Activated naive CD4-positive, alpha-beta T cell treated with Interleukin-2 at 50 U/mL for 16 hours (primary cell): ENCODE data around the gene CFAP77.

Experiments used
- DNase-seq: peaks from one replicate; pipeline ENCODE4 v3.0.0-alpha.2; 2020

CFAP77 gene

DNA sequence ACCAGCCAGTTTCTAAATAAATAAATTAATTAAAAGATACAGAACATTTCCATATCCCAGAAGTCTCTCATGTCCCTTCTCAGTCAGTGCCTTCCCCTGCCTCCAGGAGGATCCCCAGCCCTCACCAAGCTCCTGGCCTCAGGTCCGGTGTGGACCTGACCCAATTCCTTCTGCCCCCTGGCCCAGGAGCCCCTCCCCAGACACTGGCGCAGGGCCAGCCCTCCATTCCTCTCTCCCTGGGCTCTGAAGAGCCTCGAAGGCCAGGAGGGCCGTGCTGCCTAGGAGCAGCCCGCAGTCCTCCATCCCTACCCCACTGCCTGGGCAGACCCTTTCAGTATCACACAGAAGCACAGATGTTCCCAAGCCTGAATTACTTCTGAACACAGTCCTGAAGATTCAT lies 110.6 kb downstream of the CFAP77 start:
- no peak for DNase-seq

DNA sequence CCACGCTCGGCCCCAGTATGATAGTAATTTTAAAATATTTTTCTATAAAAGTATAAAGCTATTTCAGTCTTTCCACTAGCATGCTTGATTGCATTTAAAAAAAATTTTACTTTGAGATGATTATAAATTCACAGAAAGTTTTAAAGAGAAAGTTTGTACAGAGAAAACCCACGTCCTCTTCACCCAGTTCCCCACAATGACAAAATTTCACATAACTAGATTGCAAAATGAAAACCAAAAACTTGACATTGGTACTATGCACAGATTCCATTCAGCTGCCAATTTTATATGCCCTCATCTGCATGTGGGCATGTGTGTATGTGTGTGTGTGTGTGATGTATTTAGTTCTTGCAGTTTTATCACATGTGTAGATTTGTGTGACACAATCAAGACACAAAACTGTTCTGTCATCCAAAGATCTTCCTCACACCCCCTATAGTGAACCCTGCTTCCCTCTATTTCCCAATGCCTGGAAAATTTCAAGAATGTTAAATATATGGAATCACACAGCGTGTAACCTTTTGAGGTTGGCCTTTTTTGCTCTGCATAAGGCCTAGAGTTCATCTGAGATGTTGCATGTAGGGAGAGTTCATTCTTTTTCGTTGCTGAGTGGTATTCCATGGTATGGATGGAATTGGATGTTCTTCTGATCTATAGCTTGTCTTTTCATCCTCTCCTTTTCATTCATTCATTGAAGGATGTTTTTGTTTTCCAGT lies 115.5 kb downstream of the CFAP77 start:
- DNase-seq, result no peak

DNA sequence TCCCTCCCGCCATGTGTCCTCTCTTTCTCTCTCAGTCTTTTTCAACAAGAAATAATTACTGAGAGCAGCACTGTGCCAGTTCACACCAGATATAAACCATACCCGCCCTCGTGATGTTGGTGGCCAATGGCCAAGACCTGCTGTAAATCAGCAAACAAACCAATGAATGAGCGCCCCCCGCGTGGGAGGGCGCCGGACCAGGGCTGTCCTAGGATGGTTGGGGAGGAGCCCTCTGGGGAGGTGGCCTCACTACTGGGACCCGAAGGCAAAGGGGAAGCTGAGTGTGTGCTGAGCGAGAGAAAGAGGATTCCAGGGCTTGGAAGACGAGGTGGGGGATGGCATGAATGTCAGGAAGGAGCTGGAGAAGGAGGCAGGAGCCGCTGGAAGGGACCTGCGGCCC lies 121.2 kb downstream of the CFAP77 start:
- DNase-seq, result no peak

DNA sequence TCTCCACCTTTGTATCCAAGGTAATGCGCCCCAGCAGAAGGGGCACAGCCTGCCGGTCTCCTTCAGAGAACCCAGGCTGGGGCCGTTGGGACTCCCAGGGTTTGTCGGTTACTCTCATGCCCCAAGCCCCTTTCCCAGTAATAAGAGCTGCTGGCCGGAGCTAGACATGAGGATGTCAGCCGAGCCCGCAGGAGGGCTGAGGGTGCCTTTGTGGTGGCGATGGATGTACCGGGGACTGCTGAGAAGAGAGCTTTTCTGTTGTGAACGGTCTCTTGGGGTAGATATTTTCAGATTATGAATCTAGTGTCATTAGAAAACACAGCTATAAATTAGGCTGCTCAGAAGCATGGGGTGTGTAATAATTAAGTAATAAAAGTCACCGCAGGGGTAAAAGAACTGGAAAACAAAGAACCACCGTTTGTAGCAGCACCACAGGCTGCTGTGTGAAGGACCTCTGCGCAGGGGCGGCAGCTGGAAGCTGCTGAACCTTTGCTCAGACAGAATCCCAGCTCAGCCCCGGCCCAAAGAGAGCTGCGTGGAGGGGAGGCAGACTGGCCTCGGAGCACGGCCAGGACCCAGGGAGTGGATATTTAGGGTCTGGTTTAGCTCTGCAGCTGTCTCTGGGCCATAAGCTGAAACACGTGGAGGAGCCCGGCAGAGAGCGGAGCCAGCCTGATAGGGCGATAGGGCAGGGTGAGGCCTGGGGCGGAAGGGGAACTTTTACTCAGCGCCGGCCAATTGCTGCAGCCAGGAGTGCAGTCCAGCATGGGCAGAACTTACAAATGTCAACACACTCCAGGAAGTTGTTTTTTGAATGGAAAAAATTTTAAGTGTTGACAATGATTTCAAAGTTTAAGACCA lies 121.9 kb downstream of the CFAP77 start:
- no peak for DNase-seq

DNA sequence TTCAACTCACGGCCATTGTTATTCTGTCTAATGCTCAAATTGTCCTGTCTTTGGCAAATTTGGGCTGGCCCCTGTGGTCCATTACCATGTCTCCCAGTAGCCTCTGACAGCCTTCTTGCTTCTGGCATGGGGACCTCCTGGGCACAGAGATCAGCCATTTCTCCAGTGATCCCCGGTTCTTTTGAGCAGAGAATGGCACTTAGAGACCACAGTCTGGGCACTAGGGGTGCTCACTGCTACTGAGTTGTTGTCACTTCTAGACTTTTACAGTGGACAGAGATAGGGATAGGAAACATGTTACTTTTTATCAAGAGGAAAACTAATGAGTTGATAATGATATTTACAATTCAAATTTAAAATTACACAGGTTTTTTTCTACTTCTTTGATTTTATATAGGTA lies 124.8 kb downstream of the CFAP77 start:
- no peak for DNase-seq

DNA sequence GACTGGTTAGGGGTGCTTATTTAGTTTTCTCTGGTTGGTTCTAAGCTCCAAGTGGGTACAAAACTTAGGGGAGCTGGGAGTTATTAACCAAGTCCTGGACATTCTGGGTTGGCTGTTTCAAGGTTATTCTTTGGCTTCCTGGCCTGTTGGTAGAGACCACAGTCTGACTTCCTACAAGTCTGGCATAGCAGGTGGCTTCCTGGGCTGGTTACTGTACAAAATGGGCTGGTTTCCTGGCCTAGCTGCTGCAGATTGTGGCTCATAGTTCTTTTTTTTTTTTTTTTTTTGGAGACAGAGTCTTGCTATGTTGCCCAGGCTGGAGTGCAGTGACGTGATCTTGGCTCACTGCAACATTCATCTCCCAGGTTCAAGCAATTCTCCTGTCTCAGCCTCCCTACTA lies 126.1 kb downstream of the CFAP77 start:
- no peak for DNase-seq

DNA sequence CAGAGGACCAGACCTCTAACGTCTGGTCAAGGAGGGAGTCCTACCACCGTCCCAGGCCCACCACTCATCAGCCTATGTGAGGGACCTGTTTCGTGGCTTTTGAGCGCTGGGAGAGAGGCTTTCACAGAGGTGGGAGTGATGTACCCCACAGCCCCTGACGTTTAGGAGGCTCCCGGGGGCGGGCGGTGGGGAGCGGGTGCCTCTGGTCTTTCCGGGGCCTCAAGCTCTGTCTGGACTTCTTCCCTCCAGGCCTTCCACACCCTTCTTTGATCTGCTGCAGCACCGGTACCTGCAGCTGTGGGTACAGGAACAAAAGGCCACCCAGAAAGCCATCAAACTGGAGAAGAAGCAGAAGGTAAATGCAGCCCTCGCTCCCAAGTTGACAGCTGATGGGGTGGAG lies 127.3 kb downstream of the CFAP77 start:
- no peak for DNase-seq

DNA sequence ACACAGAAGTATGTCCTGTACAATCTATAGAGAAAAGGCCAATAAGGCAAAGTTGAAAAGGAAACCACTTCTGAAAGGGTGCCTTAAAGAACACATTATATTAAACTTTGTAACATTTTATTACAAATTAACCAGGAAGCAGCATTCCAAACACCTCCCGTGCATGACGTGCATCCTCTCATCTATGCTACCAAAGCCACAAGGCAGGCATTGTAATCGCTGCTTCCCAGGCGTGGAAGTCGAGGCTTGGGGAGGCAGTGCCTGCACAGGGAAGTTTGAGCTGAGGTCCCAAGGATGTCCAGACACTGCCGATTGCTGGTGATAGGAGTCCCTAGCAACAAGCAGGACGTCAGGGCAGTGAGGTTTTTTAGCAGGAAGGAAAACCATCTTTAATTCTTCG lies 128.1 kb downstream of the CFAP77 start:
- DNase-seq, result no peak

DNA sequence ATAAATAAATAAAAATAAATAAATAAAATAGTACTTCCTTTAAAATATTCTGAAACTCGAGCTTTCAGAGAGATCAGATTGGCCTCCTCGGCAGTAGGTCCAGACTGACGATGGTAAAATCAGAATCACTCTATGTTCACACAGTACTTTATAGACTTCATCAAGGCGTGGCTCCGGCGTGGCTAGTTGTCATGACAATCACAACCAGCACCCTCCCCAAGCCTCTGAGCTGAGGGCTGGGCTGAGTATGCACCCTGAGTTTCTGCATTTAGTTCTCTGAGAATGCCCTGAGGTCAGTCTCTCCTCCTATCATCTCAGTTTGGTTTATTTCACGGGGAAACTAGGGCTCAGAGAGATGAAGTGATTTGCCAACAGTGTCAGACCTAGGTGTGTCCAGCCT lies 129.1 kb downstream of the CFAP77 start:
- DNase-seq, result no peak

DNA sequence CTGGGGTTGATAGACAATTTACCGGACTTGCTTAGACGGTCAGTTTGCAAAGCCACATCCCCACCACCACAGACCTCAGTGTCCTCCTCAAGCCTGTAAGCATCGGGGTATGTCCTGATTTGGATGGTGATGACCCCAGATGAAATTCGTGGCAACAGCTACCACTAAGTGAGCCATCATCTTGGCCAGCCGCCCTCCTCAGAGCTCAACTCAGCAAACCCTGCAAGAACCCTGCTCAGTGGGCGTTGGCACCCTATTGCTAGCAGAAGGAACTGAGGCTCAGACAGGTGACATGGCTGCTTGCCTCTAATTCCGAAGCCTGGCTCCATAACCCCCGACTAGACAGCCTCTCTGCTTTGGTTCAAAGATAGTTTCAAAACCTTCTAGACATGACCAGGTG lies 131.0 kb downstream of the CFAP77 start:
- DNase-seq, result no peak

DNA sequence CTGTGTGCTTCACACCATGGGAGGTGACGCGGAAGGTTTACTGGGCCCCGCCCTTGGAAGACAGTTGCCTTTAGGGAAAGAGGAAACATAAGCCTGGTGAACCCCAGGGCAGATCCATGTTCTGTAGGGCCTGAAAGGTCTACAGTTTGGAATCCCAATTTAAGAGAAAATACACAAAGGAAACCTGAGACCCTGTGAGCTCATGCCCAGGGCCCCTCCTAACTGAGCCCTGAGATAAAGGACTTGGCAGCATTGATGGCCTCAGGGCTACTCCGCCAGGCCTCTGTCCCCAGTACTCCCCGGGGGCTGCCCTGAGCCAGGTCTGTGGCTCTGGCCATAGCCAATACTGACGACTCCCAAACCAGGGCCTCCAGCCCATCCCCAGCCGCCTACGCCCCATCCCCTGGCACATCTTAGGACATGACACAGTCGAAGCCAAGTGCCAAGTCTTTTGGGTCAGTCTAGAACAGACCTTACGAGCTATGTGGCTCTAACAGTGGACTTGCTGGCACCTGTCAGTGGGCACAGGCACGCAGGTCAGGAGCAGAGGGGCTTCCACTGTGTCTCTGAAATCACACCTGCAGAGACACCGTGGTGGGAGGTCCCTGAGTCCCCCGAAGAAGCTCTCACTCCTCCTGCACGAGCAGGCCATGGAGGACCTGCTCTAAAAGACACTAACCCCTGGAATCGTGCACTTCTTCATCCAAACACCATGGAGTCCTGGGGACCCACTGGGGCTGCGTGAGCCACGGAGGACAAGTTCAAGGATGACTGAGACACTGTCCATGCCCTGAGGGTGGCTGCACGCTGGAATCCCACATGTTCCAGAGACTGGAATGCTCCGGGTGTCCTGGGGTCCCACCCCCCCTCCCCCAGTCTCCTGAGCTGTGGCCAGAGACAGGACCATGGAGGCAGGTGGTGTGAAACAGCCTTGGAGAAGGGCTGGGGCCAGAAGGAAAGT lies 132.1 kb downstream of the CFAP77 start:
- DNase-seq, result no peak

DNA sequence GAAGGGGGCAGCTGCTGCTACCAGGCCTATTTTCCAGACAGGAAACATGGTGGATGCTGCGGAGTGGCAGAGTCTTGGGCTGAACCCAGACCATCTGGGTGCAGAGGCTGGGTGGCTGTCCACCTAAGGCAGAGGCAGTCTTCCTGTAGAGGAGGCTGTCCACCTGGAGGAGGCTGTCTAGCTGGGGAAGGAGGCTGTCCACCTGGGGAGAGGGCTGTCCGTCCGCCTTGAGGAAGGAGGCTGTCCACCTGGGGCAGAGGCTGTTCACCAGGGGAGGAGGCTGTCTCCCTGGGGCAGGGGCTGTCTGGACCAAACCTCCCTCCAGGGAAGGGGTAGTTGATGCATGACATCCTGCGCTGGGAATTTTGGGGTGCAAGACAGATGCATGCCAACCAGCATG lies 133.2 kb downstream of the CFAP77 start:
- DNase-seq, result no peak

DNA sequence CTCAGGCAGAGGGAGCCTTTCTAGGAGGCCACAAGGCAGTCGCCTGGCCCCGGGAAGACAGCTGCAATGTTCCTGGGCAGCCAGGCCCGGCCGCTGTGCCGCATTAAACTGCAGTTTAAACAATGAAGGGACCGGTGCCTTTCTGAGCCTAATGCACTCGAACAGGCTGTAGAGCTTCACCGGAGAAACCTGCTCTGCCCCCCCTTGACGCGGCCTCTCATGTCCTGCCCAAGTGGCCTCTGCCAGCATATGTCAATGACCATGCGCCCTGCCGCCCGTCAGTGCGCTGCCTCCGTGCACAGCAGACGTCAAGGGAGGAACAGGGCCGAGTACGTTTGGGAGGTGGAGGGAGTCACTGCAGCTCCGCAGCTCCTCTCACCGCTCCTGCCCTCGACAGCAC lies 133.9 kb downstream of the CFAP77 start:
- no peak for DNase-seq

DNA sequence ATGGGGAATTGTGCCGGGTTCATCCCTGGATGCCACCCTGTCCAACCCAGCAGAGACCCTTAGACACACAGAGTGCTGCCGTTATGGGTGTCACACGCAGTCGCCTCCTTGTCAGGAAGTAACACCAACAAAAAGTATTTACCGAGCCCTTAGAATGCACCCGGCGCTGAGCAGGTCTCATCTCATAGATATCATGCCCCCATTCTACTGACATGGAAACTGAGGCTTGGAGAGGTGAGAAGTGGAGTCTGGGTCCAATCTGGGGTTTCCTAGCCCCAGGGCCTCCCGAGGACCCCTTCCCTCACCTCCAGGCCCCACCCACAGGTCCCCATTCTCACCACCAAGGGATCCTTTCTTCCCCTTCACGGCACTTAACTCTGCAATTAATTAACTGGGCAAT lies 135.6 kb downstream of the CFAP77 start:
- DNase-seq, result no peak

DNA sequence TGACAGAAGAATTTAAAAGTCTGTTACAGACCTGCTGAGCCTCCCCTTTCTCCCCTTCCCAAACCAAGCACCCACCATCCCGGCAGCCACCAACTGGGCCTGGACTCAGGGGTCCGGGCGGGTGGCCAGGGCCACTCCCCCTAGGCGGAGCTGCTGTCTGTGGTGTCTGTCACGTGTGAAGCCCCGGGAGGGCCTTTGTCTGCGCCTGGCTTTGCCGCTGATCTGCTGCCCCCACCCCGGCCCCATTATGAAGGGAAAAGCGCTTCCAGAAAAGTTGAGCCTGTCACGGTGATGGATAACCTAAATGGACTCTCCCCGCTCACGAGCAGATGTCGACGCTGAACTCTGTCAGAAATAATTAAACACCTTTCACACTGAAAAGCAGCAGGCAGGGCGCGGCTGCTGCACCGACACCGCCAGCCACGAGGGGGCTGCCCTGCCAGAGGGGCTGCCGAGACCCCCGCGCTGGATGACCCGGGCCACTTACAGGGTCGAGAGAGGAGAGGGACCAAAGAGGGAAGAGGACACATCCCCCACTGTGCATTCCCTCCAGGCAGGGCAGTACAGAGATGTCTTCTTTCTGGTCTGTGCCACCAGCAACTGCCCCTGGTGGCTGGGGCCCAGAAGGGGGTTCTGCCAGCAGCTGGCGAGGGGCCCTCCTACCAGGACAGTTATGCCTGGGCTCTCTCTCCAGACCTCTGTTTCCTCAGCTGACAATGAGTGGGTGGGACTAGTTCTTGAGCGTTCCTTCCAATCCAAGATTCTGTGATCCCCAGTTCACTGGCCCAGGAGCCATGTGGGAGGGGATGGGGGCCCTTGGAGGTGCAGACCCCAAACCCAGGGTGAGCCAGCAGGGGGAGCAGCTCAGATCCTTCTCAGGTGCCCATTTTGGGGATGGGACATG lies 136.4 kb downstream of the CFAP77 start:
- DNase-seq, result no peak

DNA sequence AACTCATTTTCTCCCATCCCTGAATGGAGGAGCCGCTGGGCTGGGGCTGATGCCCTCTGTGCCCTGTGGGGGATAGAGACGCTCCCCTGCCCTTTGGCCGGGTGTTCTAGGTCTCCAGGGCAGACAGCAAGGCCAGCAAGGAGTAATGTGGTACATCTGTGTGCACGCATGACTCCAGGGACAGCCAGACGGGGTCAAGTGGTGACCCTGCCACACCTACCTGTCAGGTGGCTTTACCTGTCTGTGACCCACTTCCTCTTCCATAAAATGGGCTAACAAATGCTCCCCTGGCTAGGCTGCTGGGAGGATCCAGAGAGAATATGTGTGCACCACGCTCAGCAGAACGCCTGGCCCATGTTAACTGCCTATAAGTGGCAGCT lies 137.0 kb downstream of the CFAP77 start:
- no peak for DNase-seq

DNA sequence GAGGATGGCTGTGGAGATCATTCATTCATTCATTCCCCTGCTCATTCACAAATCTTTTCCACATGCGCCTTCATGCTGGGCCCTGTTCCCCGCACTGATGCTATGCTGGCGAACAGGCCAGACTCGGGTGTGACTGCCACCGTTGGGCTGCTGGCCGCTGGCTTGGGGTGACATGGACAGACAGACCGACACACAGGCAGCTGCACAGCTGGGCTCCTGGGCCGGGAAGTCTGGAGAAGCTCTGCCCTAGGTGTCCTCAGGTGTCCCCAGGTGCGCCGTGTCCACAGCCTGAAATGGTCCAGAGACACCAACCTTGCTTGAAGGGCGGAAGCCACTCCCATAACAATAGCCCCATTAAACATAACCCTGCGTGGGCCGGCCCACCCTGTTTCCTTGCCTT lies 137.4 kb downstream of the CFAP77 start:
- no peak for DNase-seq

DNA sequence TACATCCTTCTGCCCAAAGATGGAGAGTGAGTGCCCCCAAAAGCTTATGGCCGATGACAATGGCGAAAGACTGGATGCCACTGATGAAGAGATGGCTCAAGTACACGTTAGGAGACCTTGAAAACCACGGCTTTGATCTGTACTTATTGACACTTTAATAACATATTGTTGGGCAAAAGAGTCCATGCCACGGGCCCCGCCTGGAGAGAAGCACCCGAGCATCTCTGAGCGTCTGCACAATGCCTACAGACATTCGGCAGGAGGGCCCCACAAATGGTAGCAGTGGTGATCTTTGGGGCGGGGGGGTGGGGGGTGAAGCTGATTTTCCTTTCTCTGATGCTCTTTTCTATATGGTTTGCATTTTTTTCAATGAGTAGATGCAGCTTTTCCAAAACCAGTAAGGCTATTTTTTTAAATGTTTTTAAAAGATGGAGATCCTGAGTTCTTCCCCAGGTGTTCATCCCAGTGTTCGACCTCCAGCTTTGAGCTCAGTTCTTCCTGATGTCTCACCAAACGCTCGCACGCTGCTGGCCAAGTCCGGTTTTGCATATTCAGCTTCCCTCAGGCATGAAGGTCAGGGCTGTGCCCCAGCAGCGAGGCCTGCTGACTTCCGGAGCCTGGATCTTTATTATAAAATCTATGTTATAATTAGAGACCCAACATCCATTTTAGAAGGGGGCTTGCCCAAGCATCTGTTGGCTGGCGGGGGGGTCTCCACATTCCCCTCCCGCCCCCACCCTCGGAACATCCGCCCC lies 138.1 kb downstream of the CFAP77 start:
- DNase-seq, result no peak

DNA sequence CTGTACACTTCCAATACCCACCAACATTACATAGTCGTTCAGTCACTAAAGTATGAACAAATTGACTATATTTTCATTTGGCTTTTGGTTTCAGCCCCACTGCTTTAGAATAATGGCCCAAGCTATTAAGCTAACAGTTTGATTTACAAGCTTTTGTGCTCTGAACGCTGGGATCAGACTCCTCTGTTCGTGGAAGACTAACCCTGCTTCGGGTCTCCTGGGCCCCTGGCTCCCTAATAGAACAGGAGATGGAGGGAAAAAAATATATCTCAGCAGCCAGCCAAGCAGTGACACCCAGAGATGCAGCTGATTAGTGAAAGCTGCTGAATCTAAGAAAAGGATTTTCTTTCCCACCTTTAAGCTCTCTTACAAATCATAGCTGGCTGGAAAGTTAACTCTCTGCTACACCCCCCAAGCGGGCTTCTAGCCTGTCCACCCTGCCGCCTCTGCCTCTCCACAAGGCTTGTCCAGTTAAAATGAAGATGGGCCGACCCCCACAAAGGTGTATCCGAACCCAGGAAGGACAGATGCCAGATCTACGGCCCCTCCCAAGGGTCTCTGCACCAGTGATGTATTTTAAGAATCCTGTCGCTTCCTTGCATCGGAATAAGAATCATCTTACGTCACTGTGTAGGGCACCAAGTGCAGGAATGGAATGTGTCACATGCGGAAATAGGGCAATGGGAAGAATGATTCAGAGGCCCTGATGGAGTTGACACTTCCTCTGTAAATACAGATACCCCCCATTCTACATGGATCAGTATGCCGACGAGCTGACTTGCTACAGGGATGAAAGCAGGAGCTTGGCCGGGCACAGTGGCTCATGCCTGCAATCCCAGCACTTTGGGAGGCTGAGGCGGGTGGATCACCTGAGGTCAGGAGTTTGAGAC lies 139.0 kb downstream of the CFAP77 start:
- no peak for DNase-seq

DNA sequence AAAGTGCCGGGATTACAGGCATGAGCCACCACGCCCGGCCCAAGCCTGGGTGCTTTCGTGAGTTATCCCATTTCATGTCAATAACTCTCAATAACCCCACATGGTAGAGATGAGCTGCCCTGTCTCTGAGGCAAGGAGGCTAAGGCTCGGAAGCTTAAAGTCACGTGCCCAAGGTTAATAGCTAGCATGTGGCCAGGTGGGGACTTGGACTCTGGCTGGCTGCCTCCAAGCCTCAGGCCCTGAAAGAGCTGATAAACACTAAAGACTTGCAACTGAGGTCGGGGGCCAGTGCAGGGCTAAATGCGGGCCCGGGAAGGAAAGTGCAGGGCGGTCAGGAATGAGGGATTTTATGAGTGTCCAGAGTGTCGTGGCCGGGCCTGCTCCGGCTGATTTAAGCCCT lies 141.5 kb downstream of the CFAP77 start:
- no peak for DNase-seq

DNA sequence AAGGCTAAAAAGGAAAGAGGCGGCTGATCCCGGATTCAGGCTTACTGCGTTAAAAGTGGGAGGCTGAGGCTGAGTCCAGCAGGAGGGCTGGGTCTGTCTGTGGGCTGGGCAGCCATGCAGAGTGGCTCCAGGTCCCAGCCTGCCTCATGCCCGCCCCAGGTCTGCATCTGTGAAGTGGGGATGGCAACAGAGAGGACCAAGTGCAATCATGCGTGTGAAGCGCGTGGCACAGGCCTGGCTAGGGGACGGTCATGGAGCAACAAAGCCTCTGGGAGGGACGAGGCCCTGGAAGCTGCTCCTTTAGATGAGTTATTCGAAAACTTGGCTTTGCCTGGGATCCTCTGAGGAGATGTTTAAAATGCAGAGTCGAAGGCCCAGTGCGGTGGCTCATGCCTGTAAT lies 142.0 kb downstream of the CFAP77 start:
- DNase-seq, result no peak
